K562 (cell line): ENCODE measurements around the gene DSTYK. TPM values are rescaled to one million over a fixed set of nuclear protein-coding genes. Genes with fewer than 3 reads are reported as not detected.

Experiments used
- ATAC-seq: fragments of 200-7000 bp; cut with Tn5 transposase; 3 replicates; pipeline ENCODE4 v1.9.1; 2020; ENCODE audit warnings: moderate library complexity
- BruUV-seq: library from RNA; stranded (reverse); fragments of 400-500 nt; replicated peaks from 2 replicates; lab custom pipeline; 2021; lab: Mats Ljungman, UMichigan
- CTCF ChIA-PET: fragments of 300-600 bp; formaldehyde crosslinking; extraction: SDS; loops from one replicate; lab custom pipeline; 2021; ENCODE audit warnings: low intra/inter-chr PET ratio; lab: Yijun Ruan, JAX
- POLR2A ChIA-PET: fragments of 300-600, 350-650 bp; sonication (Branson Sonifier 250); formaldehyde crosslinking; extraction: SDS; loops from one replicate; lab custom pipeline; 2021; ENCODE audit warnings: antibody characterized with exemption, inconsistent platforms; lab: Yijun Ruan, JAX
- DNase-seq, 4 experiments: peaks; one replicate each; pipeline versions ENCODE4 v3.0.0 to v3.0.0-alpha.2; 2011 to 2018; ENCODE audit warnings: low spot score in 3 of 4, mixed read lengths in 3 of 4; ENCODE audit errors: extremely low read depth in 1 of 4
- FAIRE-seq: peaks from 2 replicates; lab custom pipeline; 2011; peaks lifted over from hg19 to GRCh38; lab: Jason Lieb, UNC
- H2AFZ ChIP-seq: 2 replicates; pipeline ENCODE4 v1.6.0; 2011; ENCODE audit warnings: low read depth, low read length, control low read depth, inconsistent platforms
- H3K27ac ChIP-seq: fragments of 200-600 bp; 3 replicates; pipeline ENCODE4 v1.8.0; 2011; ENCODE audit warnings: low read depth, mild to moderate bottlenecking, control low read depth, inconsistent platforms, low read length, moderate library complexity, mixed read lengths; ENCODE audit errors: extremely low read depth
- H3K27me3 ChIP-seq, 2 experiments: fragments of 300-600 bp in 1 of 2; 2 replicates in 1 of 2; 3 replicates in 1 of 2; pipeline versions ENCODE4 v1.6.0 to v1.8.0; 2011; ENCODE audit warnings: inconsistent platforms in 2 of 2, low read length in 2 of 2, mild to moderate bottlenecking in 1 of 2, mixed read lengths in 1 of 2, moderate library complexity in 1 of 2; ENCODE audit not compliant: control insufficient read depth in 2 of 2, insufficient read depth in 2 of 2
- H3K36me3 ChIP-seq: fragments of 300-600 bp; 3 replicates; pipeline ENCODE4 v1.8.0; 2011; ENCODE audit warnings: mild to moderate bottlenecking, low read length, inconsistent platforms; ENCODE audit not compliant: control insufficient read depth, insufficient read depth
- H3K4me1 ChIP-seq, 2 experiments: fragments of 200-600 bp in 1 of 2; replicated peaks in 1 of 2; 2 replicates in 1 of 2; 3 replicates in 1 of 2; pipeline versions ENCODE4 v1.5.1 to v1.8.0; 2011; ENCODE audit warnings: inconsistent platforms in 2 of 2, low read length in 2 of 2, mild to moderate bottlenecking in 1 of 2, mixed read lengths in 1 of 2, moderate library complexity in 1 of 2; ENCODE audit not compliant: control insufficient read depth in 2 of 2, insufficient read depth in 2 of 2
- H3K4me2 ChIP-seq: 2 replicates; pipeline ENCODE4 v1.6.1; 2011; ENCODE audit warnings: low read length, control low read depth, inconsistent platforms, mixed read lengths; ENCODE audit not compliant: insufficient read depth
- H3K4me3 ChIP-seq: fragments of 200-600 bp; sonication (generic), shearing (Covaris generic); 2 replicates; pipeline ENCODE4 v1.5.1; 2016; ENCODE audit warnings: control low read depth, inconsistent platforms
- H3K79me2 ChIP-seq: fragments of 200-600 bp; 3 replicates; pipeline ENCODE4 v1.8.0; 2011; ENCODE audit warnings: low read length, inconsistent platforms; ENCODE audit not compliant: control insufficient read depth, insufficient read depth
- H3K9ac ChIP-seq, 2 experiments: 2 replicates each; pipeline versions ENCODE4 v1.6.0 to v1.6.1; 2011; ENCODE audit warnings: low read depth in 2 of 2, low read length in 2 of 2, control low read depth in 1 of 2, inconsistent platforms in 1 of 2, mild to moderate bottlenecking in 1 of 2, mixed read lengths in 1 of 2; ENCODE audit not compliant: insufficient read depth in 1 of 2
- H3K9me1 ChIP-seq: one replicate; pipeline ENCODE4 v1.6.0; 2011; ENCODE audit warnings: inconsistent platforms, mild to moderate bottlenecking, low read length, moderate library complexity; ENCODE audit not compliant: control insufficient read depth, insufficient read depth
- H3K9me3 ChIP-seq: replicated peaks from 2 replicates; pipeline ENCODE4 v1.5.1; 2011; ENCODE audit warnings: low read depth, low read length, inconsistent platforms; ENCODE audit not compliant: control insufficient read depth, insufficient read depth
- H4K20me1 ChIP-seq: replicated peaks from 2 replicates; pipeline ENCODE4 v1.6.1; 2011; ENCODE audit warnings: low read length, inconsistent platforms, mixed read lengths; ENCODE audit not compliant: control insufficient read depth, insufficient read depth
- HDAC1 ChIP-seq, 2 experiments: fragments of 450-650 bp; IDR thresholded peaks; 2 replicates each; pipeline ENCODE4 v1.6.1; 2016 to 2017; ENCODE audit warnings: inconsistent platforms in 1 of 2, mild to moderate bottlenecking in 1 of 2, moderate library complexity in 1 of 2
- KAT8 ChIP-seq: fragments of 450-650 bp; IDR thresholded peaks from 2 replicates; pipeline ENCODE4 v1.6.1; 2016; ENCODE audit warnings: low read depth, mild to moderate bottlenecking
- RBM14 ChIP-seq: fragments of 200-400 bp; formaldehyde crosslinking; IDR thresholded peaks from 2 replicates; pipeline ENCODE4 v1.6.1; 2018; ENCODE audit warnings: low read depth, mild to moderate bottlenecking, low read length, moderate library complexity, borderline replicate concordance; ENCODE audit not compliant: insufficient read depth
- ZNF507 ChIP-seq: conservative IDR thresholded peaks from 2 replicates; pipeline ENCODE4 v1.6.1; 2017; ENCODE audit warnings: missing genetic modification characterization, missing compliant biosample characterization
- WGBS: fragments of 100-300 bp; shearing (Covaris generic); methylation state at CpG from one replicate; pipeline ENCODE4 v1.1.6; 2016; ENCODE audit warnings: low coverage, mixed read lengths; ENCODE audit not compliant: insufficient coverage; ENCODE audit errors: missing lambda C conversion rate; 5-methylcytosine and 5-hydroxymethylcytosine counted together
- in situ Hi-C: fragments of 300-500 bp; cut with MboI; formaldehyde crosslinking; loops from 4 replicates; pipeline ENCODE4 v1.15.0; 2018; ENCODE audit warnings: inconsistent platforms, mixed read lengths
- intact Hi-C: fragments of 100-400 bp; cut with micrococcal nuclease; formaldehyde crosslinking; loops from 2 replicates; pipeline ENCODE4 v1.14.2; 2022
- polyA plus RNA-seq, 8 experiments: library from polyadenylated mRNA; depleted of rRNA in 4 of 8; stranded (reverse) in 5 of 8; unstranded in 3 of 8; fragments of >200 nt; fragmentation: Nextera tagmentation in 2 of 8; fragmentation: Illumina TruSeq in 1 of 8; extraction: Ambion mirVana in 2 of 8; extraction: Trizol in 1 of 8; gene quantifications; 2 replicates each; pipeline versions ENCODE4 v1.2.1 to v1.2.3, GENCODE V29; 2011 to 2014; ENCODE audit warnings: inconsistent platforms in 1 of 8, missing spikeins in 1 of 8
- total RNA-seq, 7 experiments: library from RNA; depleted of rRNA in 6 of 7; stranded (reverse); fragments of >200 nt in 6 of 7; fragmentation: Illumina TruSeq in 2 of 7; extraction: Trizol in 2 of 7; gene quantifications; 2 replicates each; pipeline versions ENCODE4 v1.2.1 to v1.2.3, GENCODE V29; 2011 to 2021; ENCODE audit warnings: low replicate concordance in 1 of 7
- TF ChIP-seq, protein P1 (sequence below), 2 experiments: fragments of 150-350 bp in 1 of 2; IDR thresholded peaks; 2 replicates each; pipeline ENCODE4 v1.6.1; 2012 to 2016; ENCODE audit warnings: low read depth in 2 of 2, low read length in 2 of 2, mild to moderate bottlenecking in 1 of 2, moderate library complexity in 1 of 2

Gene DSTYK
- total and polyA plus RNA-seq, 9 of the 15 experiments (the other 6 are each of a cell fraction or from before 2014, with no cell fraction given), result 4.2 to 7.1 (median 6.2) TPM

DNA sequence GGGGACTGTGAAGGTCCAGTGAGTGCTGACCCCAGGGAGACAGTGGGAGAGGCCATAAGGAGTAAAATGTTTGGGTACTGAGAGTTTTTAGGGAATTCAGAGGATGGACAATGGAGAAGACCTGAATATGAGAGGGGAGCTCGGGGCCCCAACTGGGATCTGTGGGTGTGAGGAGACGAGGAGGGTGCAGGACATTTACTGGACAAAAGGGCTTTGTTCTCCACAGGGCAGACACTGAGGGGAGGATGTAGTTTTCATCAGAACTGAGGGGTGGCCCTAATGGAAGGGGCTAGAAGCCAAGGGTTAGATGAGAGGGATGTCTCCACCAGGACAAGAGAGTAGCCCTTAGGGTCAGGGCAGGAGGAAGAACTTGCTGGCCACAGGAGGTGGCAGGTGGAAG lies 46.2 kb upstream of the DSTYK start:
- DNase-seq (no peak), FAIRE-seq (no peak), ATAC-seq (no peak)
- H3K4me2 ChIP-seq, result no peak overlapping the region
- H3K4me1 ChIP-seq, result peaks cover 28 to 30% of the 10 kb centered on the region in 2 experiments
- no peaks in the 10 kb centered on the region for H3K9me3 ChIP-seq
- no peak overlapping the region for H3K9ac ChIP-seq
- no peak overlapping the region for H3K4me3 ChIP-seq
- no peaks in the 10 kb centered on the region for H3K9me1 ChIP-seq
- intact Hi-C loops, result loop anchor here (5.0 kb wide), 1 partner anchor 115 kb away; no protein-coding TSS in a partner anchor
- 0% methylated on average over 1 of the region's 2 CpGs for WGBS
- H3K27ac ChIP-seq, result no peak overlapping the region
- ChIA-PET CTCF (interaction anchor here (0.5 kb wide), 1 partner anchor 446 kb away, joined by 3 read pairs; no protein-coding TSS in a partner anchor), POLR2A (interaction anchor here (0.7 kb wide), 1 partner anchor 493 kb away, joined by 3 read pairs; no protein-coding TSS in a partner anchor)
- H3K27me3 ChIP-seq, result peaks cover 0 to 4% of the 10 kb centered on the region in 2 experiments; a peak in 1 of 5 replicates
- H2AFZ ChIP-seq, result no peak overlapping the region
- no peaks in the 10 kb centered on the region for H4K20me1 ChIP-seq
- H3K79me2 ChIP-seq, result no peaks in the 10 kb centered on the region
- no peaks in the 10 kb centered on the region for H3K36me3 ChIP-seq
- in situ Hi-C loops, result loop anchor here (5.0 kb wide), 1 partner anchor 280 kb away; no protein-coding TSS in a partner anchor
- TF ChIP-seq RBM14, result no peak
- TF ChIP-seq, protein P1, sequence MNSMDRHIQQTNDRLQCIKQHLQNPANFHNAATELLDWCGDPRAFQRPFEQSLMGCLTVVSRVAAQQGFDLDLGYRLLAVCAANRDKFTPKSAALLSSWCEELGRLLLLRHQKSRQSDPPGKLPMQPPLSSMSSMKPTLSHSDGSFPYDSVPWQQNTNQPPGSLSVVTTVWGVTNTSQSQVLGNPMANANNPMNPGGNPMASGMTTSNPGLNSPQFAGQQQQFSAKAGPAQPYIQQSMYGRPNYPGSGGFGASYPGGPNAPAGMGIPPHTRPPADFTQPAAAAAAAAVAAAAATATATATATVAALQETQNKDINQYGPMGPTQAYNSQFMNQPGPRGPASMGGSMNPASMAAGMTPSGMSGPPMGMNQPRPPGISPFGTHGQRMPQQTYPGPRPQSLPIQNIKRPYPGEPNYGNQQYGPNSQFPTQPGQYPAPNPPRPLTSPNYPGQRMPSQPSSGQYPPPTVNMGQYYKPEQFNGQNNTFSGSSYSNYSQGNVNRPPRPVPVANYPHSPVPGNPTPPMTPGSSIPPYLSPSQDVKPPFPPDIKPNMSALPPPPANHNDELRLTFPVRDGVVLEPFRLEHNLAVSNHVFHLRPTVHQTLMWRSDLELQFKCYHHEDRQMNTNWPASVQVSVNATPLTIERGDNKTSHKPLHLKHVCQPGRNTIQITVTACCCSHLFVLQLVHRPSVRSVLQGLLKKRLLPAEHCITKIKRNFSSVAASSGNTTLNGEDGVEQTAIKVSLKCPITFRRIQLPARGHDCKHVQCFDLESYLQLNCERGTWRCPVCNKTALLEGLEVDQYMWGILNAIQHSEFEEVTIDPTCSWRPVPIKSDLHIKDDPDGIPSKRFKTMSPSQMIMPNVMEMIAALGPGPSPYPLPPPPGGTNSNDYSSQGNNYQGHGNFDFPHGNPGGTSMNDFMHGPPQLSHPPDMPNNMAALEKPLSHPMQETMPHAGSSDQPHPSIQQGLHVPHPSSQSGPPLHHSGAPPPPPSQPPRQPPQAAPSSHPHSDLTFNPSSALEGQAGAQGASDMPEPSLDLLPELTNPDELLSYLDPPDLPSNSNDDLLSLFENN (IDR thresholded peaks at IDR 0.05; ENCODE audit: low read depth in 2 of 2, low read length in 2 of 2), result no peak
- TF ChIP-seq KAT8, result no peak
- TF ChIP-seq HDAC1 (IDR thresholded peaks at IDR 0.05), result no peak
- TF ChIP-seq ZNF507 (tag), result no peak
- no TSS peak for BruUV-seq
